Prostate gland (tissue), 2 donors: ENCODE results near the gene KIF18B.

Source experiments
- CTCF ChIP-seq, 4 experiments: fragments of 200-600 bp in 2 of 4; fragments of 450-650 bp in 2 of 4; sonication (generic) in 2 of 4; IDR thresholded peaks; 1 replicate in 3 of 4; 2 replicates in 1 of 4; pipeline ENCODE4 v1.5.1; 2016 to 2019; ENCODE audit warnings: antibody characterized with exemption in 4 of 4, mild to moderate bottlenecking in 2 of 4, moderate library complexity in 2 of 4
- POLR2A ChIP-seq: fragments of 450-650 bp; IDR thresholded peaks from one replicate; pipeline ENCODE4 v1.6.1; 2016; ENCODE audit warnings: antibody characterized with exemption, mild to moderate bottlenecking
- POLR2AphosphoS5 ChIP-seq: sonication (generic); formaldehyde crosslinking; IDR thresholded peaks from one replicate; pipeline ENCODE4 v1.6.1; 2017; ENCODE audit warnings: antibody characterized with exemption

- TF ChIP-seq CTCF (IDR thresholded peaks at IDR 0.05) (no peak), POLR2AphosphoS5 (no peak), POLR2A (no peak)
Measured at GRCh38 chr17:44940317-44940716, 7.3 kb downstream of the KIF18B start.
